Measurements from ENCODE around the gene TEX261.

Gene TEX261

GRCh38 chr2:70959271-70959761 lies 35.4 kb downstream of the TEX261 start:
- no peak for DNase-seq (ENCODE audit: low spot score)

- no peak for DNase-seq (ENCODE audit: low spot score)
Observed at GRCh38 chr2:70958759-70959158, 35.9 kb downstream of the TEX261 start.

DNA sequence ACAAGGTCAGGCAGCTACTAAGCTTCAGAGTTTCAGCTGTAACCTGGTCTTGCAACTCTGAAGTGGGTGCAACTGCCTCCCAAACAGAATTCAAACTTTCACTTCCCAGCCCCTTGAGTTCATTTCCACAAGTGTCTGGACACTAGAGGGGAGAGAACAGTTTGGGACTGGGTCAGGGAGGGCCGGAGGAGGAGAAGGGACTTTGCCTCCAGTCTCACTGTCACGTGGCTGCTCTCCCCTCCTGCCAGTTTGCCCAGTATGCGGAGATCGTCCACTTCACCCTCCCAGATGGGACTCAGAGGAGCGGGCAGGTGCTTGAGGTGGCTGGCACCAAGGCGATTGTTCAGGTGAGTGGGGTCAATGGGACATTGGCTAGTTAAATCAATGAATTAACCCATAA lies 36.9 kb downstream of the TEX261 start:
- no peak for DNase-seq (ENCODE audit: low spot score)

DNA sequence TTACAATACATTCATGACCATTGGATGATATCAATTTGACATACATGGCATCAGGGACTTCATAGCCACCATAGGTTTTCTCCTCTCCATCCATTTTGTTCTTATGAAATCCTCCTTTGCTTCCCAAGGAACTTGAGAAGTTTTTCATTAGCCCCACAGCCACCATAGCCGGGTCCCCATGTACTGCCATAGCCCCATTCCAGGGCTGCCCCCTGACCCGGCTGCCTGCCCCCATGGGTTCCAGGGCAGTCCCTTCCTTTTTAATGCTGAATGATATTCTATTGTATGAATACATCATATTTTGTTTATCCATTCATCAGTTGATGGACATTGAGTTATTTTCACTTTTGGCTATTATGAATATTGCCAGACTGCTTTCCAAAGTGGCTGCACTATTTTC lies 38.5 kb downstream of the TEX261 start:
- DNase-seq (ENCODE audit: low spot score), result no peak

- DNase-seq (ENCODE audit: low spot score), result no peak
Observed at GRCh38 chr2:70954886-70955285, 39.8 kb downstream of the TEX261 start.

- DNase-seq (ENCODE audit: low spot score), result no peak
Observed at GRCh38 chr2:70949086-70949485, 45.6 kb downstream of the TEX261 start.

DNA sequence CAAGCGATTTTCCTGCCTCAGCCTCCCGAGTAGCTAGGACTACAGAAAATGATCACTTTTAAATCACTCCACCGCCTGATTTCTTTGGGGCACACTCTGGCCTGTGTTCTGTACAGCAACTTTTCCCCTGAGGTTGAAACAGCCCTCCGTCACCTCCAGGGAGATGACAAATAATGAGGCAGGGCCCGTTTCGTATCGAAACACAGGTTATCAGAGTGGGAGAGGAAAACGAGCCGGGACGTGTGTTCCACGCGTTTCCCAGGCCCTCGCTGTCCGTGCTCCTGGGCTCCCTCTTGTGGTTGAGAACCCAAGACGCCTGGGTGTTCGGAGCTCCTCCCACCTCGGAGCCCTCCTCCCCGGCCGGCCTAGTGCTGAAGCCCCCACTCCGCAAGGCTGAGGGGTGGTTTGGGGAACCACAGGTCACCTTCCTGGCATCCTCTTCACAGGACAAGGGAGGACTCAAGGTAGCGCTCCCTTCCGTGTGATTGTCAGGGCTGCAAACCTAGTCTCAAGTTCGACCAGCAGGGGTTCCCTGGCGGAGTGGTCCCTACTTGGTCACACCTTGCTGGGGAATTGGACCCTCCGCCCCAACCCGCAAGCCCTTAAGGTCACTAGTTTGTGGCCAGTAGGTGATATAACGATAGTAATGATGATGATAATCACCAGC lies 46.2 kb downstream of the TEX261 start:
- DNase-seq (ENCODE audit: low spot score), result peak; percentile 89

DNA sequence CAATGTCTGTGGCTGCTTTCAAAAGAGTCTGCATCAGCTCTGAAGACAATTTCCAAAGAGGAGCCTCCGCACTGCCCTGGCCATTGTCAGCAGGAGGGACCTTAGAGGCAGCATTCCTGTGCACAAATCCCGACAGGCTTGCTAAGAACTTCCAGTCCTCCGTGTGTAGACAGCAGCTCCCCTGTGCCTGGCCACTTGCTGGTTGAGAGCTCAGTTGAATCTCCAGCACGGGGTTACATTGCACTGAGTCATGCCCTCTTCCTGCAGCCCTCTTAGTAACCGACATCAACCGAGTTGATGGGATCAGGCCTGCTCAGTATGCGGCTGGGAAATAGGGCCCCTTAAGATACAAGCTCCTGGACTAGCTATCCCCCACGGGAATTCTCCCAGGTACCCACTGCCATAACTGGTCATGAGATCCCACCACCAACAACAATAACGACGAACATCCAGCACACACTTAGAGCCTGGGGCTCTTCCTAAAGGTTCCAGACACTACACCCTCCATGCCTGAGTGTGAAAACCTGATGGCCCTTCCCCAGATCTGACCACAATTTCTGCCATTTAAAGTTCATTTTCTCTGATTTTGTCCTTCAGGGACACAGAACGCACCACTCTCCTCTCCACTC lies 47.0 kb downstream of the TEX261 start:
- DNase-seq (ENCODE audit: low spot score), result peak; percentile 53

- peak; percentile 47 for DNase-seq (ENCODE audit: low spot score)
Observed at GRCh38 chr2:70946832-70947442, 47.7 kb downstream of the TEX261 start.

GRCh38 chr2:70944111-70944690 lies 50.5 kb downstream of the TEX261 start:
- no peak for DNase-seq (ENCODE audit: low spot score)

- no peak for DNase-seq (ENCODE audit: low spot score)
Observed at GRCh38 chr2:70943205-70943871, 51.3 kb downstream of the TEX261 start.

GRCh38 chr2:70942396-70943204 lies 52.1 kb downstream of the TEX261 start:
- DNase-seq (ENCODE audit: low spot score), result no peak

DNA sequence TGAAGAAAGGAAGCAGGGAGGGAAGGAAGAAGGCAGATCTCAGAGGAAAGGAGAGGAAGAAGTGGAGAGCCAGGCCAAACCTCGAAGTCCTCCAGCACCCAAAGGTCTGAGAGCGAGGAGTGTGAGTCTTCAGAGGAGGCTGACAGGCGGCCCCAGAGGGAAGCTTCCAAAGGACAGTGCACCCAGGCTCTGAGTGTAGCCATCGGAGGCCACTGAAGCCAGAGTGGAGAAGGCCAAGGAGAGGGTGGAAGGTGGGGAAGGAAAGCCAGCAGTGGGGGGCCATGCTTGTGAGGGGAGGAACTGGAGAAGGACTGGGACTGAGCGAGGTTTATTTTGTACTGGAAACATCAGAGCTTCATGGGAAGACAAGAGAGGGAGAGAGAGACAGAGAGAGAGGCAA lies 53.0 kb downstream of the TEX261 start:
- no peak for DNase-seq (ENCODE audit: low spot score)

- DNase-seq (ENCODE audit: low spot score), result no peak
Observed at GRCh38 chr2:70941186-70941585, 53.5 kb downstream of the TEX261 start.

- no peak for DNase-seq (ENCODE audit: low spot score)
Observed at GRCh38 chr2:70939839-70940580, 54.7 kb downstream of the TEX261 start.

GRCh38 chr2:70939001-70939838 lies 55.5 kb downstream of the TEX261 start:
- DNase-seq (ENCODE audit: low spot score), result no peak

DNA sequence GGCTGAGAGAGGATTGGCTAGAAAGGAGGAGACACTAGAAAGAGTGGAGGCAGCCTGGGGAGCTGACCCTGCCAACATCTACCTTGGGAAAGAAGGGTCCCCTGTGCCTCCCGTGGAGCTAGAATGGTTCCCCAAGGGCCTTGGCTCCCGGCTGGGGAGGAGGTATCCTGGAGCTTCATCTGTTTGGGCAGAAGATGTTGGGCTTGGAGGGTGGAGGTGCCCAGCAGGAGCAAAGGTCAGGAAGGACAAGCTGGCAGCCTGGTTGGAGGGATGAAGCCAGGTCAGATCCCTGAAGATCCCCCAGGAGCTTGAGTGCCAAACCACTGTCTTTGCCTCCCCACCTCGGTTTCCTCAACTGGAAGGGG lies 56.1 kb downstream of the TEX261 start:
- DNase-seq (ENCODE audit: low spot score), result no peak

- DNase-seq (ENCODE audit: low spot score), result no peak
Observed at GRCh38 chr2:70937866-70938585, 56.6 kb downstream of the TEX261 start.

All from AG08396 (cell line).